GM21723 (cell line): ENCODE results near the gene P2RY13.
A peak's percentile ranks its signal among the peaks of the same experiment; 100 is the strongest.

Experiments used
- ATAC-seq: cut with Tn5 transposase; IDR thresholded peaks from one replicate; pipeline ENCODE4 v1.9.1; 2021; ENCODE audit warnings: mild to moderate bottlenecking, moderate library complexity; ENCODE audit not compliant: unreplicated experiment

P2RY13 gene

GRCh38 chr3:151329363-151329762, at the start of gene P2RY13:
Gene P2RY13 (minus strand): TSS chr3:151329549. CDS start chr3:151329528, 21 bp downstream.
- no peak for ATAC-seq

DNA sequence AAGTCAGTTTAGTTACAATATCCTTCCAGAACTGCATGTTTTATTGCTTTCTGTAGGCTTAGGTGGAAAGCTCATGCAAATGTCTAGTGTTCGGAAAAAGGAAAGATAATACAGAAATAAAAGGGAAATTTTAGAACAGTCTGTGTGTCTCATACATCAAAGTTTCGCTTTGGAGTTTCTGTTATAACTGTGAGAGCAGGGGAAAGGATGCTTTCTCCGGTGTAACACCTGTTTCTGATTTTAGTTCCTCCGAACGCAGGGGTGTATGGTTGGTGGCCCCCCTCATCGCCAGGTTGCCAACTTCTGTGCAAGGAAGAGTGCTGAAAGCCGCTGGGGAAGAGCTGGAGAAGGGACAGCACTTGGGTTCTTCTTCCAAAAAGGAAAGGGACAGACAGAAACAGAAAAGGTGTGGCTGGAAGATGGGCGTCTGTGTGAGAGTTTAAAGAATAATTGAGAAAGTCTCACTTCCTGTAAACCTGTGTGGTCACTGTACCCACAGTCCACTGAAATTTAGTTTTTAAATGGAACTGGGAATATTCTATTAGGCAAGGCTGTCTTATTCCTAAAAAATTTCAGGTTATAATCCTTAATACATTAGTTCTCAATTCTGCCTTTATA, 48.5 kb upstream of the P2RY13 start:
- peak; percentile 69 for ATAC-seq

DNA sequence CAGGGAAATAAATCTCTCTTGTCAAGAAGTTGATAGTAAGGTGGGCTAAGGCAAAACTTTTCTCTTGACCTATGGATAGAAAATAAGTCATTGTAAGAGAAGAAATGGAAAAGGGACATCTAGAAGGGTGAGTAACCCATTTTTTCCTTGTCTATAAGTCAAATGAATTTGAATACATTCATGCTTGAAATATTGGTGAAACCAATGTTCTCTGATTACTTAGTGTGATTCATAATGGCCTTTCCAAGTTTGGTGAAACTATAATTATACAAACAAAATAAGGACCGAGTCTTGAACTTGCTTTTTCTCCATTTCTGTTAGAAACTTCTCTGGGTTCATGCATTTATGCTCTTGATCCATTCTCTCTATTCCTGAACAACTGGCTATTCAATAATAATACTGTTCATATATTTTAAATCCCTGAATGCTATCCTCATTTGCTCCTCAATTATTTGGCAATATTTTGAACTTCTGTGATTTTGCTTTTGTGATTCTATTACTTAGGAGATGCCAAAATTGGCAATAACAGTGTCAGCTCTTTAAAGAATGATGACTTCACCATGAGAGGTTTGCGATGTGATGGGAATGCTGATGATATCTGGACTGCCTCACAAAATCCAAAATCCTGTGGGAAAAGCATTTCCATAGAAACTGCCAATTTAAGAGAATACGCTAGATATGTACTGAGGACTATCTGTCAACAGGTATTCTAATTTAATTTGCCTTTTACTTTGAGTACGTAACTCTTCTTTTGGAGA, 42.9 kb upstream of the P2RY13 start:
- ATAC-seq: no peak

- no peak for ATAC-seq
Observed at GRCh38 chr3:151371526-151371925, 42.2 kb upstream of the P2RY13 start.

GRCh38 chr3:151367448-151367847, 38.1 kb upstream of the P2RY13 start:
- ATAC-seq: no peak

DNA sequence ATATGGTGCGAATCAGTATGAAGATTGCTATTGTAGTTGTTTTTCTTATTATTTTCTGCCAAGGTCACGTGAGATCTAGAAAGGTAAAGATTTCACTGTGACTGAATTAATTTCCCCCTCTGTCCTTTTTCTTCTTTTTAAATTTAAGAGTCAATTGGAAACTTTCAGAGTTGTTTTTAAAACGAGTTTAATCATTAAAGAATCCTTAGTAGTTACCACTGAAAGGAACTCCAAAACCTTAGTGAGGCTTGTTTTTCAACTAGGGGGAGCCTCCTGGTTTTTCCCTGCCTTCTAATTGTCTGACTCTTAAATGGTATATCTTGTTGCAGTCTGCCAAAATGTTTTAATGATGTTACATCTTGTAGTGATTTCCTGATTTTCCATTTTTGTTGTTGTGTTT, 37.6 kb upstream of the P2RY13 start:
- no peak for ATAC-seq

DNA sequence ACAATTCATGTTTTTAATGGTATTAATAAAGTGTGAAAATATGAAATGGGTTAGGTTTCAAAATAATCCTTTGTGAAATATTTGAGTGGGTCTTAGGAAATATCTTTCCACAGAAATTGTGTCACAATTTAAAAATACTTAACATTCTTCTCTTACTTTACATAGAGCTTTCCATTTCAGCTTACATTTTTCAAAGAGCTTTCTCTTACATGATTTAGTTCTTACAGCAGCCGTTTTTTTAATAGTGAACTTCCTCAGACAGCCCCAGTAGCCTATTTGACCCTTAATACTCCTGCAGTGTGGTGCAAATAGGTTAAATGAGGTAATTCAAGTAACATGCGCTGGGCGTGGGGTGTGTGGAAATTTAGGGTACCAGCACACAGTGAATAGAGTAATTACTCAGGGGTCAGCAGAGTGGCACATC, 33.4 kb upstream of the P2RY13 start:
- ATAC-seq: no peak

DNA sequence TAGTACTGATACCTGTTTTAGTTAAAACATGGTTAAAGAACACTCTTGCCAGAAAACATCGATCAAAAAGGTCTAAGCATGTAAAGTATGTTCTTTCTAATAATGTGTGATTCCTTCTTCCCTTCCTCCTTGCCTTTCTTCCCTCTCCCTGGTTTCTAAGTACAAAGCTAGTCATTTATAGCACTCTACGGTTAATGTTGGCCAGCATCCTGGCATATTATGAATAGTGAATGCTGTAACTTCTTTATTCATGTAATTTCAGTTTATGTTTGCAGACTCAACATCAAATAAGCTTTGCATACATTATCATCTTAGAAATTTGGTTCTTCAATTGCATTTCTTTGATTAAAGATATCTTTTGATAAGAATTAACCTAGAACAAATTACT, 28.1 kb upstream of the P2RY13 start:
- ATAC-seq: no peak

GRCh38 chr3:151356794-151357462, 27.6 kb upstream of the P2RY13 start:
- ATAC-seq: no peak

GRCh38 chr3:151351648-151352047, 22.3 kb upstream of the P2RY13 start:
- peak; percentile 22 for ATAC-seq

- ATAC-seq: peak; percentile 91
Observed at GRCh38 chr3:151351219-151351618, 21.9 kb upstream of the P2RY13 start.

GRCh38 chr3:151350656-151351055, 21.3 kb upstream of the P2RY13 start:
- ATAC-seq: no peak

- no peak for ATAC-seq
Observed at GRCh38 chr3:151347432-151347831, 18.1 kb upstream of the P2RY13 start.

DNA sequence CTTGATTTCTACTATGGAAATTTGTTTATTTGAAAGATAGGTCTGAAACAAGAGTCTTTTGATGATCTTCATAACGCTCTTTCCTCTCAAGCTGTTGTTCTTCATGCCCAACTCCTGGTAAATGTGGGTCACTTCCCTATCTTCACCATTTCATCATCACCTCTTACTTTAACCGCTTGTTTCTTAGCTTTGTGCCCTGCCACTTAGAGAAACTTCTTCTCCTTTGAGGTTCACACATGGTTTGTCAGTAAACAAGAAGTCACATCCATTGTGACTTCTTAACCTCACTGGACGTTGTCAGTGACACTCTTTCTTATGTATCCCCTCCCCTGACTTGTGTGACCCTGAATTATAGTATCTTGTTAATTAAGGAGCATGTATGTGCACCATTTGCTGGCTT, 16.9 kb upstream of the P2RY13 start:
- no peak for ATAC-seq

- no peak for ATAC-seq
Observed at GRCh38 chr3:151345859-151346258, 16.5 kb upstream of the P2RY13 start.

DNA sequence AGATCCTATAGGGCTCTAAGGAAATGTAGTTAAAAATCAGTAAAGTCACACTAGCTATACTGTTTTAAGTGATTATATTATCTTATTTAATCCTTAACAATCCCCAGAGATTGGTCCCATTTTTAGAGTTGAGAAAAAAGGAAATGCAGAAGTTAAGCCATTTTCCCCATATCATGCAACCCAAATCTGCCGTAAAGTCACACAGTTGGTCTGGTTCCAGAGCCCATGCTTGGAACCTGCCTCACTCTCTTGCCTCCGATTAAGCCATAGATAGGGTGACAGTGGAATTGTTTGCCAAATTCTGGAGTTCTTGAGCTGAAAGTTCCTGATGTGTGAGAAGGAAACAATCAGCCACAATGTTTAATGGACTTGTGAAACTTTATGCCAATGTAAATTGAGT, 2.3 kb upstream of the P2RY13 start:
- ATAC-seq: no peak

- ATAC-seq: no peak
Observed at GRCh38 chr3:151330899-151331298, 1.6 kb upstream of the P2RY13 start.

DNA sequence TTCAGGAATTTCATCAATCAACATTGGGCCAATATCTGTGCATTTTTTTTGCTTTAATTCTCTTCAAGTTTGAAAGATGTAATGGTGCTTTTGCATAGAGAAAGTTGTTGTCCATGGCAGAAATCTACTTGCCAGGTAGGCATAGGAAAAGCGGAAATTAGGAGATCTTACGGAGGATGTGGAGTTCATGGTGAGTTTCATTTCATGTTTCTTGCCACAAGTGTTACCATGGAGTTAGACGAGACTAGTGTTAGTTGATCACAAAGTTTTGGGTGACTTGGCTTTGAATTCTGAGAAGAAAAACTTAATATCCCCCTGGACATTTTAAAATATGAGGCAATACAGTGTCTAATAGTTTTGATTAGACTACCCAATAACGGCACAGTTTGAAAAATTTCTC, 1.0 kb upstream of the P2RY13 start:
- no peak for ATAC-seq

DNA sequence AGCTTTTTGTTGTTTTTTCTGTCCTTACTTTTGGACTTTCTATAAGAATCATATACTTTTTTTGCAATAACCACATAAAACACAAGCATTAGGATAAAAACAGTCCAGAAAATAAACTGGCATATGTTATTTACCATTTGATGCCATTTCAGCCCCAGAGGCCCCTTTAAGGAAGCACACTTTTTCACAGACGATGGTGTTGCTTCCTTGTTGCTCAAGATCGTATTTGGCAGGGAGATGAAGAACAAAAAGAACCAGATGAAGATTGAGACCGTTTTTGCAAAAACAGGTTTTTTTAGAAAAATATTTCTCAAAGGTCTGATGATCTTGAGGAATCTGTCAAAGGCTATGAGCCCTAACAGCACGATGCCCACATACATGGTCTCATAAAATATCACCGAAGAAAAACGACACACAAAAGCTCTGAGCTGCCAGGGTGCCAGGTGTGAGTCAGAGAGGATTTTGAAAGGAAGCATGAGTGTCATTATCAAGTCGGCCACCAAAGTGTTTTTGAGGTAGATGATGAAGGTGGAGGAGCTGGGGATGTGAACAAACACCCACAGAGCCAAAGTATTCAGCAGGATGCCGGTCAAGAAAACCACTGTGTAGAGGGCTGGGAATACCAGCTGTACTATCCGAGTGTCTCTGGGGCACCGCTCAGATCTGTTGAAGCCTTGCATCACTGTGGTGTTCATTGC, 902 bp downstream of the P2RY13 start:
- ATAC-seq: no peak

- peak; percentile 49 for ATAC-seq
Observed at GRCh38 chr3:151327571-151328198, 1.7 kb downstream of the P2RY13 start.

DNA sequence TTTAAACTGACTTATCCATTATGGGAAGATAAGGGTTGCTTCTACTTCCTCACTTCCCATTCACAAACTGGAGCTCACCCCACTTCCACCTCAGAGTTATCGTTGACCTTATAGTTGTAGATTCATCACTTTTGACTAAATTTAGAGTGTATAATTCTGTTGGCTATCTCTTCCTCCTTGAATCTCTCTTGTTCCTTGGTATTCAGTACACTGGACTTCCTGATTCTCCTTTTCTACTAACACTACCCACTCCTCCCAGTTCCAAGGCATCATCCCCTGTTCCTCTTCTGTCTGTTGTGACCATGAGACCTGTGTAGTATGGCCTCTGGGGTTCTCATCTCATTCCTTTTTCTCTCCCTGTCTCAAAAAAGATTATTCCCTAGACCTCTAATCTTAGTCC, 6.8 kb downstream of the P2RY13 start:
- no peak for ATAC-seq
